Transverse colon (tissue), 4 donors: ENCODE results near the gene TMEM234. TPM values are rescaled to one million over a fixed set of nuclear protein-coding genes. Genes with fewer than 3 reads are reported as not detected.

Experiments used
- DNase-seq: peaks from one replicate; pipeline ENCODE4 v3.0.0-alpha.2; 2019
- H3K27ac ChIP-seq, 4 donors: fragments of 200-600 bp; sonication (generic); 2 replicates each; pipeline ENCODE4 v1.5.1; 2016 to 2018; ENCODE audit warnings: inconsistent platforms in 4 of 4
- H3K27me3 ChIP-seq: fragments of 200-600 bp; sonication (generic); 2 replicates; pipeline ENCODE4 v1.5.1; 2017; ENCODE audit warnings: inconsistent platforms
- H3K36me3 ChIP-seq, 4 donors: fragments of 200-600 bp; sonication (generic); 2 replicates each; pipeline ENCODE4 v1.5.1; 2017 to 2019; ENCODE audit warnings: inconsistent platforms in 4 of 4
- H3K4me1 ChIP-seq, 4 donors: fragments of 200-600 bp; sonication (generic); 2 replicates each; pipeline ENCODE4 v1.5.1; 2017 to 2020; ENCODE audit warnings: inconsistent platforms in 4 of 4
- H3K4me3 ChIP-seq, 4 donors: fragments of 200-600 bp; sonication (generic); 1 replicate in 1 of 4; 2 replicates in 3 of 4; pipeline versions ENCODE4 v1.5.1 to v1.6.1; 2017 to 2019; ENCODE audit warnings: inconsistent platforms in 4 of 4
- H3K9me3 ChIP-seq, 2 donors: fragments of 200-600 bp; sonication (generic); 2 replicates each; pipeline ENCODE4 v1.5.1; 2017 to 2019; ENCODE audit warnings: inconsistent platforms in 2 of 2
- EP300 ChIP-seq: sonication (generic); formaldehyde crosslinking; IDR thresholded peaks from one replicate; pipeline ENCODE4 v1.6.1; 2017; ENCODE audit warnings: antibody characterized with exemption, low read depth
- POLR2A ChIP-seq: fragments of 450-650 bp; IDR thresholded peaks from one replicate; pipeline ENCODE4 v1.6.1; 2016; ENCODE audit warnings: antibody characterized with exemption, mild to moderate bottlenecking, moderate library complexity
- POLR2AphosphoS5 ChIP-seq, 3 donors: sonication (generic); formaldehyde crosslinking; IDR thresholded peaks; one replicate each; pipeline ENCODE4 v1.6.1; 2016; ENCODE audit warnings: antibody characterized with exemption in 3 of 3
- WGBS, 2 donors: methylation state at CpG; one replicate each; pipeline ENCODE4 v1.1.5; 2018; ENCODE audit warnings: low coverage in 1 of 2; 5-methylcytosine and 5-hydroxymethylcytosine counted together
- in situ Hi-C, 4 donors: fragments of 200-750 bp; cut with MboI; loops; one replicate each; pipeline versions ENCODE4 v1.15.0 to v1.15.1; 2017; ENCODE audit warnings: low sequenced_read_pairs in 3 of 4, low pct_ligation_motif_present in 1 of 4, low pct_unique_long_range_greater_than_20kb in 1 of 4
- intact Hi-C: fragments of 100-400 bp; cut with DNase I; formaldehyde crosslinking; loops from one replicate; pipeline ENCODE4 v1.15.1; 2023; ENCODE audit warnings: low total_unique reads
- total RNA-seq, 4 donors: library from RNA; depleted of rRNA; stranded (reverse); fragments of >200 nt; gene quantifications; one replicate each; pipeline ENCODE4 v1.1.0, GENCODE V29; 2016
- TF ChIP-seq, protein P1 (sequence below), 5 experiments: fragments of 200-600 bp in 3 of 5; fragments of 450-650 bp in 2 of 5; sonication (generic) in 3 of 5; IDR thresholded peaks; 1 replicate in 2 of 5; 2 replicates in 3 of 5; pipeline ENCODE4 v1.5.1; 2016 to 2017; ENCODE audit warnings: antibody characterized with exemption in 5 of 5, inconsistent platforms in 3 of 5, mild to moderate bottlenecking in 2 of 5, moderate library complexity in 1 of 5

The TMEM234 gene
- total RNA-seq, 4 donors from 2014 or later = 16.5 to 166 (median 22.7) TPM

DNA sequence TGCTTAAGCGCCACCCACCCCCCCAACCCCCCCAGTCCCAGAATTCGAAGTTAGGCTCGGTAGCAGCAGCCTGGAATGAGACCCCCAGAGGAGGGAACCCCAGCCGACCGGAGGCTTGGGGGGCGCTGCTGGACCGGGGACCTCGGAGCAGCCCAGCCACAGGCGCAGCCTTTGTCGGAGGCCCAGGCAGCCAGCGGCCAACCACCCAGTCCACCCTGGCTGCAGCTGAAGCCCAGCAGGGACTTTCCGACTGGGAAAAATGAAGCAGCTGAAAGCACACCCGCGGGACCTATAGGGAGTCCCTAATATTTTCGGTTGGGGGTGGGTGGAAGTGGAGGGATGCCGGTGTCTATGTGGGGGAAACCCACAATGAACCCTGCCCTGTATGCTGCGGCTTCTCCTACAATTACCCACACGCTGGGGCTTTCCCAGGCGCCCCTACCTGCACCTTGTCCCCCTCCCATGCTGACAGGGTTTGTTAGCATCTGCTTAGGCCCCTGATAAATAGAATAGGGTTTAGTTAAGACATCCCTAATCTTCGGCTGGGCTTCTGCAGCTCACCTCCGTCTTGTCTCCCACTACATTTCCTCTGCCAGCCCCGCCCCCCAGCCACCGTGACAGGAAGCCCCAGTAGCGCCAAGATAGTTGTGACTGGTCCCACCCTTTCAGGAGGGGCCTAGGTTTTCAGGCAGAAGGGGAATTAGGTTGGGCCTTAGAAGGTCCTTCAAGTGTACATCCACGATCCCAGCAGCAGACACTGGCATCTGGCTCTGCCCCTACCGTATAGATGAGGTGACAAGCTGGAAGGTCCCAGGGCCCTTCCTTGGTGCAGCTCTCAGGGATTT is 20.9 kb downstream of the TMEM234 start:
- intact Hi-C loops = no loop called here
- Histone ChIP-seq H3K4me1 (peaks cover 19 to 39% (median 34%) of the 10 kb centered on the region in 4 donors), H3K36me3 (peaks cover 0 to 14% (median 2%) of the 10 kb centered on the region in 4 donors), H3K27me3 (no peaks in the 10 kb centered on the region), H3K27ac (peak overlapping the region; percentile 73 to 92 (median 83)), H3K4me3 (peak overlapping the region; percentile 38 to 61 (median 50)), H3K9me3 (no peaks in the 10 kb centered on the region)
- peak; percentile 79 for DNase-seq
- WGBS, 2 donors = 0 to 7% methylated on average over 2 to 26 of the region's 26 CpGs
- in situ Hi-C loops = loop anchor here in 1 of 4 donors (25.0 kb wide), 1 partner anchor 186 kb away; the partner anchor contains the start of gene BSDC1
- TF ChIP-seq POLR2AphosphoS5 (IDR thresholded peaks at IDR 0.05) (peak in 1 of 3 donors; percentile 18), EP300 (no peak)

GRCh38 chr1:32200226-32201010 is 21.7 kb downstream of the TMEM234 start, which contains the start of gene CCDC28B:
TSS of gene CCDC28B (plus strand) at chr1:32200595. CDS start at chr1:32201936, 1,341 bp downstream.
- TF ChIP-seq EP300 = no peak
- peak; percentile 13 to 38 (median 28) for TF ChIP-seq POLR2AphosphoS5 (IDR thresholded peaks at IDR 0.05)
- Histone ChIP-seq H3K4me3 (peak within 1 kb of the TSS; percentile 38 to 61 (median 50)), H3K9me3 (no peaks in the 10 kb centered on the region), H3K27ac (peak within 1 kb of the TSS; percentile 73 to 92 (median 83)), H3K4me1 (peaks cover 15 to 34% (median 29%) of the 10 kb centered on the region in 4 donors), H3K36me3 (peaks cover 0 to 18% (median 5%) of the 10 kb centered on the region in 4 donors), H3K27me3 (no peaks in the 10 kb centered on the region)
- 1% methylated on average over 34 of the region's 34 CpGs; no CpG with 5 or more reads in 1 of the 2 donors for WGBS, 2 donors
- in situ Hi-C loops = loop anchor here in 1 of 4 donors (25.0 kb wide), 1 partner anchor 187 kb away; the partner anchor contains the start of gene BSDC1
- peak; percentile 55 for DNase-seq
- intact Hi-C loops = no loop called here

DNA sequence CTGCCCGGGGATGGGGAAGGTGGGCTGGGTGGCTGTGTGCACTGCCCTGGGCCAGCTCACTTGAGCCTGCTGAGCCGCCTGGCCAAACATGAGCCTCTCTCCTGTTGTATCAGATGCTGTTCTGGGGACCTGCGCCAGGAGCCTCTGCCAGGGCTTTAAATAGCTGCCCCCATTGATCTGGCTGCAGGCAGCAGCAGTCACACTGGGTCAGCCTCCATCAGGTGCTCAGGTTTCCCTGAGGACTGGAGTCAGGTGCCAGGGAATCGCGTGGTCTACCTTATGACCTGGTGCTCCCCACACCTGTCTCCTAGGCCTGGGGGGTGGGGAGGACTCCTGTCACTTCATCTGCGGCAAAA is 22.5 kb downstream of the TMEM234 start:
- WGBS, 2 donors = 38% methylated on average over 5 of the region's 6 CpGs; no CpG with 5 or more reads in 1 of the 2 donors
- no peaks in the 10 kb centered on the region for H3K9me3 ChIP-seq
- TF ChIP-seq EP300 (no peak), POLR2A (no peak), POLR2AphosphoS5 (IDR thresholded peaks at IDR 0.05) (no peak)
- TF ChIP-seq, protein P1, sequence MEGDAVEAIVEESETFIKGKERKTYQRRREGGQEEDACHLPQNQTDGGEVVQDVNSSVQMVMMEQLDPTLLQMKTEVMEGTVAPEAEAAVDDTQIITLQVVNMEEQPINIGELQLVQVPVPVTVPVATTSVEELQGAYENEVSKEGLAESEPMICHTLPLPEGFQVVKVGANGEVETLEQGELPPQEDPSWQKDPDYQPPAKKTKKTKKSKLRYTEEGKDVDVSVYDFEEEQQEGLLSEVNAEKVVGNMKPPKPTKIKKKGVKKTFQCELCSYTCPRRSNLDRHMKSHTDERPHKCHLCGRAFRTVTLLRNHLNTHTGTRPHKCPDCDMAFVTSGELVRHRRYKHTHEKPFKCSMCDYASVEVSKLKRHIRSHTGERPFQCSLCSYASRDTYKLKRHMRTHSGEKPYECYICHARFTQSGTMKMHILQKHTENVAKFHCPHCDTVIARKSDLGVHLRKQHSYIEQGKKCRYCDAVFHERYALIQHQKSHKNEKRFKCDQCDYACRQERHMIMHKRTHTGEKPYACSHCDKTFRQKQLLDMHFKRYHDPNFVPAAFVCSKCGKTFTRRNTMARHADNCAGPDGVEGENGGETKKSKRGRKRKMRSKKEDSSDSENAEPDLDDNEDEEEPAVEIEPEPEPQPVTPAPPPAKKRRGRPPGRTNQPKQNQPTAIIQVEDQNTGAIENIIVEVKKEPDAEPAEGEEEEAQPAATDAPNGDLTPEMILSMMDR (IDR thresholded peaks at IDR 0.05) = no peak
- H3K27me3 ChIP-seq = no peaks in the 10 kb centered on the region
- H3K27ac ChIP-seq = peak overlapping the region; percentile 73 to 92 (median 83)
- intact Hi-C loops (no loop called here), in situ Hi-C loops (loop anchor here in 1 of 4 donors (25.0 kb wide), 1 partner anchor 188 kb away; the partner anchor contains the start of gene BSDC1)
- H3K36me3 ChIP-seq = peaks cover 0 to 23% (median 9%) of the 10 kb centered on the region in 4 donors
- peak overlapping the region in 1 of 4 donors; percentile 54 for H3K4me3 ChIP-seq
- DNase-seq = no peak
- H3K4me1 ChIP-seq = peaks cover 10 to 29% (median 23%) of the 10 kb centered on the region in 4 donors

DNA sequence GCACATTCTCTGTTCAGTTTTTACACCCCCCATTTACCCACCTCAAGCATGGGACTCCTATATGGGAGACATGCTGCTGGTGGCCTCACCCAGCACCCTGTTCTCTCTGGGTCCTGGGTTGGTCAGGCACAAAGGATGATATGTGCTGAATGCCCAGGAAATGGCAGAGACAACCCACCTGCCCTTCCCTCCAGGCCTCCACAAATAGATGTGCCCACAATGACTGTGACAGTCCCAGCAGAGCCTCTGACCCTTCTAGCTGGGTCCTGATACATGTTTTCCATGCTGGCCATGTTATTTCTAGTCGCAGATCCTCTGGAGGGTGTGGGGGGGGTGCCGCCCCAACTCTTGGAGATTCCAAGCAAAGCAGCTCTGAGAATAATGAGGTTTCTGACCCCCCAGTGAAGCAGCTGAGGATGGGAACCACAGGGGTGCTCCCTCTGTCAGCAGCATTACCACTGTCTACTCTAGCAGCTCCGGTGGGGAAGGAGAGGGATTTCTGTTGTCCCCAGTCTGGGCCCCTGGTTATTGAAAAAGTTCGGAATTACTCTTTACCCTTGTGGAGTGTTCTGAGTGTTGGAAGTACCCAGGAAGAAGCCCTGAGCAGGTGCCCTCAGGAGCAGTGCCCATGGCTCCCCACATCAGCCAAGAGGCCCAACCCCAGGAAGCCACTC is 23.0 kb downstream of the TMEM234 start:
- no peaks in the 10 kb centered on the region for H3K27me3 ChIP-seq
- 73% methylated on average over 4 of the region's 4 CpGs; no CpG with 5 or more reads in 1 of the 2 donors for WGBS, 2 donors
- intact Hi-C loops = no loop called here

More for the DNA sequence above, 23.0 kb downstream of the TMEM234 start:
- DNase-seq = no peak
- Histone ChIP-seq H3K27ac (peak overlapping the region; percentile 73 to 92 (median 83)), H3K4me1 (peaks cover 8 to 27% (median 23%) of the 10 kb centered on the region in 4 donors), H3K36me3 (peaks cover 0 to 28% (median 11%) of the 10 kb centered on the region in 4 donors), H3K9me3 (no peaks in the 10 kb centered on the region), H3K4me3 (no peak overlapping the region)
- in situ Hi-C loops = no loop called here
- TF ChIP-seq POLR2A (no peak), EP300 (no peak)
